Measurements from ENCODE around the gene PEPD. TPM values are rescaled to one million over a fixed set of nuclear protein-coding genes. Genes with fewer than 3 reads are reported as not detected.

The PEPD gene
- polyA plus RNA-seq, 3 donors: 61.5 to 218 (median 171) TPM

DNA sequence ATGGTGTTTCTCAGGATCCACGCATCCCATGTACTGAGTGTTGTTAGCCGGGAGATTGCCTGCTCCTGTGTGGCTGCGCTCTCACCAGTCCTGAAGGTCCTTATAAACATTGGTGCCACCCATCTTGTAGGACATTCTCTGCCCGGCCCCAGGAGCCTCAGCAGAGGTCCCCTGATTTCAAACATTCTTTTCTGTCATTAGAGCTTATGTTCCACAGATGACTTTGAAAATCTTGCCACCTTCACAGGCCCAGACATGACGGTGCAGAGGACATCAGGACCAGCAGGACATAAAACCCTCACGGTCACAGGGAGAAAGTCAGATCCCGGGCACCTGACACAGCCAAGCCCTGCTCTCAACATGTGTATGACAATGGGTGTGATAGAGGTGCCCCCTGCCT is 33.2 kb upstream of the PEPD start:
- Histone ChIP-seq H3K4me3 (replicated peaks in 1 of 3; ENCODE audit: low read depth in 2 of 3, low read length in 3 of 3) (no peak overlapping the region), H4K20me1 (ENCODE audit: insufficient read depth, low read length) (no peaks in the 10 kb centered on the region), H3K79me2 (ENCODE audit: insufficient read depth, low read length) (no peaks in the 10 kb centered on the region), H3K9me3 (replicated peaks in 1 of 2; ENCODE audit: control insufficient read depth in 1 of 2, insufficient read depth in 1 of 2, low read length in 2 of 2) (peaks cover 0 to 5% of the 10 kb centered on the region in 2 donors), H2AFZ (ENCODE audit: insufficient read depth, low read depth, low read length, poor library complexity, severe bottlenecking) (no peak overlapping the region), H3K4me1 (ENCODE audit: control insufficient read depth in 1 of 2, insufficient read depth in 2 of 2, low read length in 2 of 2) (no peaks in the 10 kb centered on the region), H3K4me2 (replicated peaks; ENCODE audit: extremely low read depth, low read length, poor library complexity, severe bottlenecking) (no peak overlapping the region), H3K36me3 (replicated peaks in 1 of 2; ENCODE audit: control insufficient read depth in 1 of 2, insufficient read depth in 2 of 2, low read length in 2 of 2) (no peaks in the 10 kb centered on the region), H3K27ac (ENCODE audit: low read depth in 1 of 2, low read length in 2 of 2) (no peak overlapping the region), H3K9ac (ENCODE audit: insufficient read depth, low read length, poor library complexity, severe bottlenecking) (no peak overlapping the region), H3K27me3 (ENCODE audit: control insufficient read depth in 2 of 2, insufficient read depth in 2 of 2, low read length in 2 of 2) (no peaks in the 10 kb centered on the region)
- intact Hi-C loops (cut with micrococcal nuclease): no loop called here
- Mint-ChIP-seq H3K4me1 (no peaks in the 10 kb centered on the region), H3K4me3 (no peak overlapping the region), H3K27ac (peak overlapping the region in 2 of 7 donors; percentile 36 to 62), H3K36me3 (no peaks in the 10 kb centered on the region), H3K27me3 (ENCODE audit: low read depth in 3 of 3) (peaks cover 0 to 4% (median 3%) of the 10 kb centered on the region in 3 donors), H3K9me3 (peaks cover 0 to 7% (median 1%) of the 10 kb centered on the region in 7 donors)
- no peak for DNase-seq
- 98% methylated on average over 6 of the region's 7 CpGs for WGBS (ENCODE audit: insufficient coverage)
- TF ChIP-seq, protein P1, sequence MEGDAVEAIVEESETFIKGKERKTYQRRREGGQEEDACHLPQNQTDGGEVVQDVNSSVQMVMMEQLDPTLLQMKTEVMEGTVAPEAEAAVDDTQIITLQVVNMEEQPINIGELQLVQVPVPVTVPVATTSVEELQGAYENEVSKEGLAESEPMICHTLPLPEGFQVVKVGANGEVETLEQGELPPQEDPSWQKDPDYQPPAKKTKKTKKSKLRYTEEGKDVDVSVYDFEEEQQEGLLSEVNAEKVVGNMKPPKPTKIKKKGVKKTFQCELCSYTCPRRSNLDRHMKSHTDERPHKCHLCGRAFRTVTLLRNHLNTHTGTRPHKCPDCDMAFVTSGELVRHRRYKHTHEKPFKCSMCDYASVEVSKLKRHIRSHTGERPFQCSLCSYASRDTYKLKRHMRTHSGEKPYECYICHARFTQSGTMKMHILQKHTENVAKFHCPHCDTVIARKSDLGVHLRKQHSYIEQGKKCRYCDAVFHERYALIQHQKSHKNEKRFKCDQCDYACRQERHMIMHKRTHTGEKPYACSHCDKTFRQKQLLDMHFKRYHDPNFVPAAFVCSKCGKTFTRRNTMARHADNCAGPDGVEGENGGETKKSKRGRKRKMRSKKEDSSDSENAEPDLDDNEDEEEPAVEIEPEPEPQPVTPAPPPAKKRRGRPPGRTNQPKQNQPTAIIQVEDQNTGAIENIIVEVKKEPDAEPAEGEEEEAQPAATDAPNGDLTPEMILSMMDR (IDR thresholded peaks at IDR 0.05): no peak

DNA sequence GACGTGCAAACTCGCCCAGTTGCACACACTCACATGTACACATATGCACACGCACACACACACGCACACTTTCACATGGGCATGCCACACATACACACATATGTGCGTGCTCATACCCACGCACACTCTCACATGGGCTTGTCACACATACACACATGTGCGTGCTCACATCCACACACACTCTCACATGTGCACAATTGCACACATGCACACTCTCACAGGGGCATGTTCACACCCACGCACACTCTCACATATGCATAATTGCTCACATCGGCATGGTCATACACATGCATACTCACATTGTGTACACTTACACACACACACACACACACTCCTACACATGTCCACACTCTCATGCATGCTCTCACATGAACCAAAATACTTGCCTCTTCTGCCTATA is 32.8 kb upstream of the PEPD start:
- Histone ChIP-seq H3K9ac (ENCODE audit: insufficient read depth, low read length, poor library complexity, severe bottlenecking) (no peak overlapping the region), H3K36me3 (replicated peaks in 1 of 2; ENCODE audit: control insufficient read depth in 1 of 2, insufficient read depth in 2 of 2, low read length in 2 of 2) (no peaks in the 10 kb centered on the region), H3K79me2 (ENCODE audit: insufficient read depth, low read length) (no peaks in the 10 kb centered on the region), H3K9me3 (replicated peaks in 1 of 2; ENCODE audit: control insufficient read depth in 1 of 2, insufficient read depth in 1 of 2, low read length in 2 of 2) (peaks cover 0 to 5% of the 10 kb centered on the region in 2 donors), H3K4me2 (replicated peaks; ENCODE audit: extremely low read depth, low read length, poor library complexity, severe bottlenecking) (no peak overlapping the region), H2AFZ (ENCODE audit: insufficient read depth, low read depth, low read length, poor library complexity, severe bottlenecking) (no peak overlapping the region), H3K4me1 (ENCODE audit: control insufficient read depth in 1 of 2, insufficient read depth in 2 of 2, low read length in 2 of 2) (no peaks in the 10 kb centered on the region), H3K27ac (ENCODE audit: low read depth in 1 of 2, low read length in 2 of 2) (no peak overlapping the region), H3K27me3 (ENCODE audit: control insufficient read depth in 2 of 2, insufficient read depth in 2 of 2, low read length in 2 of 2) (no peaks in the 10 kb centered on the region), H4K20me1 (ENCODE audit: insufficient read depth, low read length) (no peaks in the 10 kb centered on the region), H3K4me3 (replicated peaks in 1 of 3; ENCODE audit: low read depth in 2 of 3, low read length in 3 of 3) (no peak overlapping the region)
- no peak overlapping the region for H3K4me3 Mint-ChIP-seq
- TF ChIP-seq, protein P1 (IDR thresholded peaks at IDR 0.05): no peak
- peaks cover 0 to 7% (median 1%) of the 10 kb centered on the region in 7 donors for H3K9me3 Mint-ChIP-seq
- intact Hi-C loops (cut with micrococcal nuclease): no loop called here
- H3K27ac Mint-ChIP-seq: peak overlapping the region in 1 of 7 donors; percentile 62
- no peak for DNase-seq
- no peaks in the 10 kb centered on the region for H3K4me1 Mint-ChIP-seq
- H3K36me3 Mint-ChIP-seq: no peaks in the 10 kb centered on the region
- peaks cover 0 to 4% (median 3%) of the 10 kb centered on the region in 3 donors for H3K27me3 Mint-ChIP-seq (ENCODE audit: low read depth in 3 of 3)
- 95% methylated on average over 9 of the region's 9 CpGs for WGBS (ENCODE audit: insufficient coverage)
